OCI-LY7 (cell line): ENCODE data around the gene SMC4.

Experiments
- CTCF ChIP-seq: fragments of 200-600 bp; sonication (generic); conservative IDR thresholded peaks from 2 replicates; pipeline ENCODE4 v1.5.1; 2014; ENCODE audit warnings: mild to moderate bottlenecking, antibody characterized with exemption, low read length, moderate library complexity, mixed read lengths
- EZH2phosphoT487 ChIP-seq: fragments of 200-600 bp; sonication (generic); IDR thresholded peaks from 2 replicates; pipeline ENCODE4 v1.6.1; 2018; ENCODE audit warnings: low read depth, borderline replicate concordance, mild to moderate bottlenecking, mixed run types, antibody characterized with exemption, low read length, moderate library complexity, mixed read lengths

GRCh38 chr3:160409812-160410610 is 10.6 kb downstream of the SMC4 start:
- TF ChIP-seq CTCF (no peak), EZH2phosphoT487 (no peak)
